Activated naive CD8-positive, alpha-beta T cell (primary cell): Measurements from ENCODE around the gene EOGT.

ENCODE experiments used
- H3K27ac Mint-ChIP-seq: one replicate; pipeline ENCODE4 v1.8.0; 2021; ENCODE audit warnings: mixed read lengths
- H3K27me3 Mint-ChIP-seq: one replicate; pipeline ENCODE4 v1.8.0; 2021; ENCODE audit warnings: mixed read lengths
- H3K36me3 Mint-ChIP-seq: one replicate; pipeline ENCODE4 v1.8.0; 2021; ENCODE audit warnings: mixed read lengths
- H3K4me1 Mint-ChIP-seq: one replicate; pipeline ENCODE4 v1.8.0; 2021; ENCODE audit warnings: low read depth, mixed read lengths
- H3K4me3 Mint-ChIP-seq: one replicate; pipeline ENCODE4 v1.8.0; 2021; ENCODE audit warnings: mild to moderate bottlenecking, mixed read lengths
- H3K9me3 Mint-ChIP-seq: one replicate; pipeline ENCODE4 v1.8.0; 2021; ENCODE audit warnings: low read depth, mixed read lengths

EOGT gene

GRCh38 chr3:68953816-68954444 lies 59.6 kb downstream of the EOGT start:
- Mint-ChIP-seq H3K4me1 (no peaks in the 10 kb centered on the region), H3K36me3 (no peaks in the 10 kb centered on the region), H3K27me3 (peaks cover 15% of the 10 kb centered on the region), H3K27ac (no peak overlapping the region), H3K9me3 (peaks cover 3% of the 10 kb centered on the region), H3K4me3 (no peak overlapping the region)

- no peak overlapping the region for H3K4me3 Mint-ChIP-seq
- H3K4me1 Mint-ChIP-seq = no peaks in the 10 kb centered on the region
- H3K27ac Mint-ChIP-seq = no peak overlapping the region
- H3K9me3 Mint-ChIP-seq = no peaks in the 10 kb centered on the region
- H3K36me3 Mint-ChIP-seq = no peaks in the 10 kb centered on the region
- peaks cover 8% of the 10 kb centered on the region for H3K27me3 Mint-ChIP-seq
These were observed 68.3 kb downstream of the EOGT start for GRCh38 chr3:68945225-68945624.

GRCh38 chr3:68943753-68944500 lies 69.6 kb downstream of the EOGT start:
- Mint-ChIP-seq H3K27ac (no peak overlapping the region), H3K4me1 (no peaks in the 10 kb centered on the region), H3K36me3 (no peaks in the 10 kb centered on the region), H3K4me3 (no peak overlapping the region), H3K9me3 (no peaks in the 10 kb centered on the region), H3K27me3 (peaks cover 8% of the 10 kb centered on the region)

- Mint-ChIP-seq H3K36me3 (no peaks in the 10 kb centered on the region), H3K27ac (no peak overlapping the region), H3K9me3 (no peaks in the 10 kb centered on the region), H3K27me3 (peaks cover 11% of the 10 kb centered on the region), H3K4me3 (no peak overlapping the region), H3K4me1 (no peaks in the 10 kb centered on the region)
These were observed 72.4 kb downstream of the EOGT start for GRCh38 chr3:68941055-68941454.

GRCh38 chr3:68936856-68937255 lies 76.6 kb downstream of the EOGT start:
- H3K4me3 Mint-ChIP-seq = no peak overlapping the region
- H3K4me1 Mint-ChIP-seq = peaks cover 2% of the 10 kb centered on the region
- H3K9me3 Mint-ChIP-seq = no peaks in the 10 kb centered on the region
- no peaks in the 10 kb centered on the region for H3K36me3 Mint-ChIP-seq
- no peak overlapping the region for H3K27ac Mint-ChIP-seq
- H3K27me3 Mint-ChIP-seq = peaks cover 23% of the 10 kb centered on the region

GRCh38 chr3:68935778-68936177 lies 77.7 kb downstream of the EOGT start:
- Mint-ChIP-seq H3K9me3 (no peaks in the 10 kb centered on the region), H3K27me3 (peaks cover 22% of the 10 kb centered on the region), H3K4me1 (peaks cover 7% of the 10 kb centered on the region), H3K27ac (no peak overlapping the region), H3K4me3 (no peak overlapping the region), H3K36me3 (no peaks in the 10 kb centered on the region)

GRCh38 chr3:68931406-68932149 lies 81.9 kb downstream of the EOGT start:
- Mint-ChIP-seq H3K27me3 (peaks cover 37% of the 10 kb centered on the region), H3K4me1 (peaks cover 7% of the 10 kb centered on the region), H3K27ac (no peak overlapping the region), H3K4me3 (peak overlapping the region; percentile 30), H3K9me3 (no peaks in the 10 kb centered on the region), H3K36me3 (no peaks in the 10 kb centered on the region)
